ENCODE data around the gene OPN3. TPM values are rescaled to one million over a fixed set of nuclear protein-coding genes. Genes with fewer than 3 reads are reported as not detected.

OPN3 gene
- total and polyA plus RNA-seq, 2 experiments from 2014 or later = 14.0 to 15.2 TPM

- H3K27me3 ChIP-seq (replicated peaks; ENCODE audit: insufficient read depth) = no peaks in the 10 kb centered on the region
- H3K79me2 ChIP-seq (ENCODE audit: insufficient read depth) = 0 out of 2 replicates have a peak, but pooled peaks cover 3% of the 10 kb centered on the region
- H3K36me3 ChIP-seq (ENCODE audit: low read depth) = peaks cover 6% of the 10 kb centered on the region; the same call in 1 of the 2 replicates
- H4K20me1 ChIP-seq (ENCODE audit: insufficient read depth) = no peaks in the 10 kb centered on the region
- H3K27ac ChIP-seq = no peak overlapping the region
- H3K4me1 ChIP-seq (ENCODE audit: insufficient read depth) = no peaks in the 10 kb centered on the region
- no peaks in the 10 kb centered on the region for H3F3A ChIP-seq (ENCODE audit: insufficient read depth)
- no peaks in the 10 kb centered on the region for H3K9me3 ChIP-seq (ENCODE audit: low read depth)
- no peak overlapping the region for H2AFZ ChIP-seq
- H3K4me2 ChIP-seq (ENCODE audit: unreplicated experiment) = no peak overlapping the region
- no peak overlapping the region for H3K4me3 ChIP-seq
- no peak overlapping the region for H3K9ac ChIP-seq
- TF ChIP-seq EZH2 (IDR thresholded peaks at IDR 0.05; ENCODE audit: insufficient read depth, poor library complexity, severe bottlenecking) = no peak
- no peak for TF ChIP-seq EZH2phosphoT487 (IDR thresholded peaks at IDR 0.05; ENCODE audit: insufficient read depth, low read depth)
- no peak for DNase-seq
- H3K9me2 ChIP-seq (ENCODE audit: insufficient read depth) = no peaks in the 10 kb centered on the region
- 100% methylated on average over 2 of the region's 2 CpGs for WGBS, 2 experiments (ENCODE audit: low coverage in 1 of 2, low lambda C conversion rate in 2 of 2, missing lambda C conversion rate in 2 of 2)
- in situ Hi-C loops (cut with MboI) = no loop called here
These were observed 9.3 kb downstream of the OPN3 start for GRCh38 chr1:241630899-241631298.

- Histone ChIP-seq H4K20me1 (ENCODE audit: insufficient read depth) (no peaks in the 10 kb centered on the region), H2AFZ (no peak overlapping the region), H3K4me2 (ENCODE audit: unreplicated experiment) (no peak overlapping the region), H3F3A (ENCODE audit: insufficient read depth) (no peaks in the 10 kb centered on the region), H3K9me2 (ENCODE audit: insufficient read depth) (no peaks in the 10 kb centered on the region), H3K27ac (no peak overlapping the region), H3K9me3 (ENCODE audit: low read depth) (no peaks in the 10 kb centered on the region), H3K79me2 (ENCODE audit: insufficient read depth) (no peaks in the 10 kb centered on the region), H3K4me1 (ENCODE audit: insufficient read depth) (no peaks in the 10 kb centered on the region), H3K27me3 (replicated peaks; ENCODE audit: insufficient read depth) (no peaks in the 10 kb centered on the region), H3K9ac (no peak overlapping the region), H3K36me3 (ENCODE audit: low read depth) (peaks cover 5% of the 10 kb centered on the region; the same call in 1 of the 2 replicates), H3K4me3 (no peak overlapping the region)
- no peak for DNase-seq
- in situ Hi-C loops (cut with MboI) = no loop called here
- no peak for TF ChIP-seq EZH2 (IDR thresholded peaks at IDR 0.05; ENCODE audit: insufficient read depth, poor library complexity, severe bottlenecking)
- TF ChIP-seq EZH2phosphoT487 (IDR thresholded peaks at IDR 0.05; ENCODE audit: insufficient read depth, low read depth) = no peak
- WGBS, 2 experiments (ENCODE audit: low coverage in 1 of 2, low lambda C conversion rate in 2 of 2, missing lambda C conversion rate in 2 of 2) = 94 to 100% methylated on average over 1 of the region's 1 CpG
These were observed 9.7 kb downstream of the OPN3 start for GRCh38 chr1:241630476-241630875.

- TF ChIP-seq EZH2 (IDR thresholded peaks at IDR 0.05; ENCODE audit: insufficient read depth, poor library complexity, severe bottlenecking) = no peak
- TF ChIP-seq EZH2phosphoT487 (IDR thresholded peaks at IDR 0.05; ENCODE audit: insufficient read depth, low read depth) = no peak
- H3F3A ChIP-seq (ENCODE audit: insufficient read depth) = no peaks in the 10 kb centered on the region
- in situ Hi-C loops (cut with MboI) = no loop called here
These were observed 10.2 kb downstream of the OPN3 start for GRCh38 chr1:241630005-241630404.

GRCh38 chr1:241627453-241628259, 12.5 kb downstream of the OPN3 start:
- DNase-seq = peak; percentile 87
- Histone ChIP-seq H3K4me3 (no peak overlapping the region), H3K79me2 (ENCODE audit: insufficient read depth) (no peaks in the 10 kb centered on the region), H3K9me3 (ENCODE audit: low read depth) (no peaks in the 10 kb centered on the region), H4K20me1 (ENCODE audit: insufficient read depth) (no peaks in the 10 kb centered on the region), H3K4me1 (ENCODE audit: insufficient read depth) (peaks cover 6% of the 10 kb centered on the region), H3K27me3 (replicated peaks; ENCODE audit: insufficient read depth) (no peaks in the 10 kb centered on the region), H3K36me3 (ENCODE audit: low read depth) (no peaks in the 10 kb centered on the region), H3F3A (ENCODE audit: insufficient read depth) (no peaks in the 10 kb centered on the region), H3K27ac (no peak overlapping the region), H2AFZ (no peak overlapping the region), H3K9me2 (ENCODE audit: insufficient read depth) (no peaks in the 10 kb centered on the region), H3K9ac (no peak overlapping the region), H3K4me2 (ENCODE audit: unreplicated experiment) (no peak overlapping the region)
- TF ChIP-seq EZH2 (IDR thresholded peaks at IDR 0.05; ENCODE audit: insufficient read depth, poor library complexity, severe bottlenecking) (no peak), EZH2phosphoT487 (IDR thresholded peaks at IDR 0.05; ENCODE audit: insufficient read depth, low read depth) (no peak)
- in situ Hi-C loops (cut with MboI) = no loop called here
- 75 to 77% methylated on average over 9 of the region's 9 CpGs for WGBS, 2 experiments (ENCODE audit: low coverage in 1 of 2, low lambda C conversion rate in 2 of 2, missing lambda C conversion rate in 2 of 2)

More at GRCh38 chr1:241630005-241630404, 10.2 kb downstream of the OPN3 start:
- no peak overlapping the region for H3K27ac ChIP-seq
- H3K4me3 ChIP-seq = no peak overlapping the region
- H3K9me3 ChIP-seq (ENCODE audit: low read depth) = no peaks in the 10 kb centered on the region
- H3K9ac ChIP-seq = no peak overlapping the region
- H3K9me2 ChIP-seq (ENCODE audit: insufficient read depth) = no peaks in the 10 kb centered on the region
- H2AFZ ChIP-seq = no peak overlapping the region
- no peak overlapping the region for H3K4me2 ChIP-seq (ENCODE audit: unreplicated experiment)
- H4K20me1 ChIP-seq (ENCODE audit: insufficient read depth) = no peaks in the 10 kb centered on the region
- no peak for DNase-seq
- no peaks in the 10 kb centered on the region for H3K27me3 ChIP-seq (replicated peaks; ENCODE audit: insufficient read depth)
- no peaks in the 10 kb centered on the region for H3K36me3 ChIP-seq (ENCODE audit: low read depth)
- H3K79me2 ChIP-seq (ENCODE audit: insufficient read depth) = no peaks in the 10 kb centered on the region
- H3K4me1 ChIP-seq (ENCODE audit: insufficient read depth) = peaks cover 4% of the 10 kb centered on the region
